ENCODE data around the gene DGCR8.

The DGCR8 gene

DNA sequence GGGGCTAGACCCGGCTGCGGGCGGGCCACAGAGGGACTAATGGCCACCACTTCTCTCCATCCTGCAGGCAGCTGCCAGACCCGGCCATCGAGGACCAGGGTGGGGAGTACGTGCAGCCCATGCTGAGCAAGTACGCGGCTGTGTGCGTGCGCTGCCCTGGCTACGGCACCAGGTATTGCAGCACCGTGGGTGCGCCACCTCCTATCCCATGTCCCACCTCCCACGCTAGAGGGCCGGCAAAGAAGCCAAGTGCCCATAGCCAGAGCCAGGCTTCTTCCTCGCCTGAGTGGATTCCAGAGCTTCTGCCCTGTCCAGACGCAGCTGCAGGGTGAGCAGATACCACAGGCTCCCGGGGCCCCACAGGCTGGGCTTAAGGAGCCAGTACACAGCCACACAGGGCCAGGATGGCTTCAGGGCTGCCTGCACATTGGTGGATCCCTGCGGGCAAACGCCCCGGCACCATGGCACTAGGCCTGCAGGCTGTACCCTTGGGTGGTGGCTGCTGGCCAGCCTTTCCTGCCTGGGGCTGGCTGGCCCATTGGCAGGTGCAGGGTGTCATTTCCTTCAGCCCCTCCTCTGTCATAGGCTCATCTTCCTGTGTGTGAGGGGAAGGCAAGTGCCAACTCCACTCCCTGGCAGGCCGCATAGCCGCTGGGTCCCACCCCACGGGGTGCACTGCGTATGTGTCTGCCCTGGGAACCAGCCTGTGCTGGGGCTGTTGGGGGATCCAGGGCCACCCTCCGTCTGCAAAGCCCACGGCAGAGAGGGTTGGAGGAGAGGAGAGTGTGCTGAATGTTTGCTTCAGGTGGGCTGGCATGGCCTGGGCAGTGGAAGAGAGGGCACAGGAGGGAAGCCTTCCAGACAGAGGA, 16.5 kb upstream of the DGCR8 start:
- Histone ChIP-seq H3K27ac (ENCODE audit: low read depth, low read length) (no peak overlapping the region), H2BK15ac (replicated peaks; ENCODE audit: low read depth) (no peak overlapping the region)
- no CpG with 5 or more reads among the region's 27 CpGs for WGBS (ENCODE audit: extremely low coverage, insufficient coverage, low lambda C conversion rate)

DNA sequence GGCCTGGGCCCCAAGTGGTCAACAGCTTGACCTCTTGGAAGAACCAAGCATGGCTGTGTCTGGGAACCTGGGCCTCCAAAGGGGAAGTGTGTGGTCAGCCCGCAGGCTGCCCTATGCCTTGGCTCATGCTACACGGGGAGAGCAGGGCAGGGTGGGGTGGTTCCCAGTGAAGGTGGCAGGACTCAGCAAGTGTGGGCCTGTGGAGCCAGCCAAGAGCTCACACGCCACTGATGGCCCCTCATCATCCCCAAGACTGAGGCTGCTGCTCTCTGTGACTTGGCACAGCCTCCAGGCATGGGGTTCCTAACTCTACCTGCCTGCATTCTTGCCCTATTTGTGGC, 15.9 kb upstream of the DGCR8 start:
- H3K18ac ChIP-seq (ENCODE audit: low read length), result no peak overlapping the region
- H3K4me1 ChIP-seq (ENCODE audit: control insufficient read depth, low read depth, low read length), result no peaks in the 10 kb centered on the region
- no peak overlapping the region for H2AK5ac ChIP-seq (ENCODE audit: low read length)
- no peak overlapping the region for H2BK5ac ChIP-seq (ENCODE audit: low read length)
- no peak overlapping the region for H3K56ac ChIP-seq (ENCODE audit: low read length)
- H3K9ac ChIP-seq (ENCODE audit: low read length), result no peak overlapping the region
- H4K8ac ChIP-seq (ENCODE audit: low read depth, low read length), result no peak overlapping the region
- H3K27ac ChIP-seq (ENCODE audit: low read depth, low read length), result no peak overlapping the region
- no peak overlapping the region for H2BK120ac ChIP-seq (ENCODE audit: low read depth, low read length)
- DNase-seq, result no peak
- WGBS (ENCODE audit: extremely low coverage, insufficient coverage, low lambda C conversion rate), result no CpG with 5 or more reads among the region's 3 CpGs
- H3K79me1 ChIP-seq (ENCODE audit: low read length), result no peaks in the 10 kb centered on the region
- no peak overlapping the region for H3K4me3 ChIP-seq (ENCODE audit: low read length)
- no peak overlapping the region for H2BK15ac ChIP-seq (replicated peaks; ENCODE audit: low read depth)
- H3K36me3 ChIP-seq (ENCODE audit: control insufficient read depth, insufficient read depth, low read length), result no peaks in the 10 kb centered on the region
- H3K27me3 ChIP-seq (ENCODE audit: insufficient read depth, low read length, poor library complexity), result no peaks in the 10 kb centered on the region
- H4K5ac ChIP-seq (ENCODE audit: low read length), result no peak overlapping the region
- H3K79me2 ChIP-seq (ENCODE audit: control insufficient read depth, insufficient read depth, low read length), result no peaks in the 10 kb centered on the region
- H3K4me2 ChIP-seq (ENCODE audit: low read length), result no peak overlapping the region
- H3K4ac ChIP-seq (ENCODE audit: low read depth, low read length), result no peak overlapping the region
- H3K23ac ChIP-seq (ENCODE audit: low read length), result no peak overlapping the region

More for the DNA sequence above, 16.5 kb upstream of the DGCR8 start:
- Histone ChIP-seq H3K27me3 (ENCODE audit: insufficient read depth, low read length, poor library complexity) (no peaks in the 10 kb centered on the region), H3K4ac (ENCODE audit: low read depth, low read length) (no peak overlapping the region), H2BK5ac (ENCODE audit: low read length) (no peak overlapping the region), H2AK5ac (ENCODE audit: low read length) (no peak overlapping the region), H3K36me3 (ENCODE audit: control insufficient read depth, insufficient read depth, low read length) (no peaks in the 10 kb centered on the region), H3K79me2 (ENCODE audit: control insufficient read depth, insufficient read depth, low read length) (no peaks in the 10 kb centered on the region), H3K4me2 (ENCODE audit: low read length) (no peak overlapping the region), H3K56ac (ENCODE audit: low read length) (no peak overlapping the region), H3K79me1 (ENCODE audit: low read length) (no peaks in the 10 kb centered on the region), H3K4me3 (ENCODE audit: low read length) (no peak overlapping the region), H4K5ac (ENCODE audit: low read length) (no peak overlapping the region), H3K18ac (ENCODE audit: low read length) (no peak overlapping the region), H2BK120ac (ENCODE audit: low read depth, low read length) (no peak overlapping the region), H3K4me1 (ENCODE audit: control insufficient read depth, low read depth, low read length) (no peaks in the 10 kb centered on the region), H3K9ac (ENCODE audit: low read length) (no peak overlapping the region), H4K8ac (ENCODE audit: low read depth, low read length) (no peak overlapping the region), H3K23ac (ENCODE audit: low read length) (no peak overlapping the region)
- DNase-seq, result no peak

DNA sequence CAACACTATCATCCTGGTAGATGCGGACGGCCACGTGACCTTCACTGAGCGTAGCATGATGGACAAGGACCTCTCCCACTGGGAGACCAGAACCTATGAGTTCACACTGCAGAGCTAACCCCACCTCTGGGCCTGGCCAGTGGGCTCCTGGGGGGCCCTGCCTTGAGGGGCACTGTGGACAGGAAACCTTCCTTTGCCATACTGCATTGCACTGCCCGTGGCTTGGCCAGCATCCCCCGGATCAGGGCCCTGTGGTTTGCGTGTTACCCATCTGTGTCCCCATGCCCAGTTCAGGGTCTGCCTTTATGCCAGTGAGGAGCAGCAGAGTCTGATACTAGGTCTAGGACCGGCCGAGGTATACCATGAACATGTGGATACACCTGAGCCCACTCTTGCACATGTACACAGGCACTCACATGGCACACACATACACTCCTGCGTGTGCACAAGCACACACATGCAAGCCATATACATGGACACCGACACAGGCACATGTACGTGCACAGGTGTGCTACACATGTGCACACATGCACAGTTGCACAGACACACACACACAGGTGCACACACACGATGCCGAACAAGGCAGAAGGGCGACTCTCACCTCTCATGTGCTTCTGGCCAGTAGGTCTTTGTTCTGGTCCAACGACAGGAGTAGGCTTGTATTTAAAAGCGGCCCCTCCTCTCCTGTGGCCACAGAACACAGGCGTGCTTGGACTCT, 15.3 kb upstream of the DGCR8 start:
- no peak overlapping the region for H4K5ac ChIP-seq (ENCODE audit: low read length)
- H3K4ac ChIP-seq (ENCODE audit: low read depth, low read length), result no peak overlapping the region
- no peaks in the 10 kb centered on the region for H3K36me3 ChIP-seq (ENCODE audit: control insufficient read depth, insufficient read depth, low read length)
- H3K4me1 ChIP-seq (ENCODE audit: control insufficient read depth, low read depth, low read length), result no peaks in the 10 kb centered on the region
- H3K79me1 ChIP-seq (ENCODE audit: low read length), result no peaks in the 10 kb centered on the region
- no peaks in the 10 kb centered on the region for H3K79me2 ChIP-seq (ENCODE audit: control insufficient read depth, insufficient read depth, low read length)
- no CpG with 5 or more reads among the region's 18 CpGs for WGBS (ENCODE audit: extremely low coverage, insufficient coverage, low lambda C conversion rate)
- H3K27ac ChIP-seq (ENCODE audit: low read depth, low read length), result no peak overlapping the region
- no peak overlapping the region for H4K8ac ChIP-seq (ENCODE audit: low read depth, low read length)
- H3K23ac ChIP-seq (ENCODE audit: low read length), result no peak overlapping the region
- H2BK5ac ChIP-seq (ENCODE audit: low read length), result no peak overlapping the region
- no peak overlapping the region for H2BK120ac ChIP-seq (ENCODE audit: low read depth, low read length)
- no peak overlapping the region for H3K9ac ChIP-seq (ENCODE audit: low read length)
- no peak overlapping the region for H3K4me2 ChIP-seq (ENCODE audit: low read length)
- no peak overlapping the region for H2BK15ac ChIP-seq (replicated peaks; ENCODE audit: low read depth)
- H2AK5ac ChIP-seq (ENCODE audit: low read length), result no peak overlapping the region
- no peak overlapping the region for H3K18ac ChIP-seq (ENCODE audit: low read length)
- no peak overlapping the region for H3K56ac ChIP-seq (ENCODE audit: low read length)
- DNase-seq, result no peak
- no peaks in the 10 kb centered on the region for H3K27me3 ChIP-seq (ENCODE audit: insufficient read depth, low read length, poor library complexity)
- no peak overlapping the region for H3K4me3 ChIP-seq (ENCODE audit: low read length)

DNA sequence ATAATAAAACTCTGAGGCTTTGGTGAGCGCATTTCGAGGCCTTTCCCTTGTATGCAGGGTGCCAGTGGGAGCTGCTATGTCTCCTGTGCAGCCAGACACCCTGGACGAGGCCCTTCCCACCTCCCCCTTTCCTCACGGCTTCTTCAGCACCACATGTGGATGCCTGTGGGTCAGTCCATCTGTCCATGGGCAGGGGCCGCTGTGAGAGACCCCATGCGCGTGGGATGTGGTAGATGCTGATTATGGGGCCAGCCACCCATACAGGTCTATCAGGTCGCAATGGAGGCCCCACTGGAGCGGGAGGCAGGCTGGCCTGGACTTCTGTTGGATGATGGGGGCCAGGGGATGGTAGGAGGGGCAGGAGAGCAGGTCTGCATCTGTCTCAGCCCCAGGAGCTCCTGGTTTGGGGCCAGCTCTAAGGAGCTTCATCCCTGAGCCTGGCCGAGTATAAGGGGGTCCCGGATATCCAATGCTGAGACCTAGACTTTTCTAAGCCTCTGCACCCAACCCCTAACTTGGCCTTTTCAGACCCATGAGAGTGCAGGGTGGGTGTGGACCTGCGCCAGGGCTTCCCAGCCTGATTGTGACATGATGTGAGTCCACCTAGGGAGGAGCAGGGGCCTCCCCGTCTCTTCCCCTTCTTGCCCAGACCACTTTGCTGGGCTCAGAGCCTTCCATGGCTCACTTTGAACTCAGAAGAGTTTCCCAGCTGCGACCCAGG, 14.0 kb upstream of the DGCR8 start:
- Histone ChIP-seq H3K79me1 (ENCODE audit: low read length) (no peaks in the 10 kb centered on the region), H3K56ac (ENCODE audit: low read length) (no peak overlapping the region), H2AK5ac (ENCODE audit: low read length) (no peak overlapping the region), H3K27ac (ENCODE audit: low read depth, low read length) (no peak overlapping the region), H2BK5ac (ENCODE audit: low read length) (no peak overlapping the region), H3K4ac (ENCODE audit: low read depth, low read length) (no peak overlapping the region), H2BK15ac (replicated peaks; ENCODE audit: low read depth) (no peak overlapping the region), H3K79me2 (ENCODE audit: control insufficient read depth, insufficient read depth, low read length) (no peaks in the 10 kb centered on the region), H3K4me1 (ENCODE audit: control insufficient read depth, low read depth, low read length) (no peaks in the 10 kb centered on the region), H3K4me2 (ENCODE audit: low read length) (no peak overlapping the region), H3K36me3 (ENCODE audit: control insufficient read depth, insufficient read depth, low read length) (no peaks in the 10 kb centered on the region), H3K9ac (ENCODE audit: low read length) (no peak overlapping the region), H4K5ac (ENCODE audit: low read length) (no peak overlapping the region), H4K8ac (ENCODE audit: low read depth, low read length) (no peak overlapping the region), H3K18ac (ENCODE audit: low read length) (no peak overlapping the region), H3K23ac (ENCODE audit: low read length) (no peak overlapping the region), H3K27me3 (ENCODE audit: insufficient read depth, low read length, poor library complexity) (no peaks in the 10 kb centered on the region), H3K4me3 (ENCODE audit: low read length) (no peak overlapping the region), H2BK120ac (ENCODE audit: low read depth, low read length) (no peak overlapping the region)
- no CpG with 5 or more reads among the region's 14 CpGs for WGBS (ENCODE audit: extremely low coverage, insufficient coverage, low lambda C conversion rate)
- DNase-seq, result no peak

DNA sequence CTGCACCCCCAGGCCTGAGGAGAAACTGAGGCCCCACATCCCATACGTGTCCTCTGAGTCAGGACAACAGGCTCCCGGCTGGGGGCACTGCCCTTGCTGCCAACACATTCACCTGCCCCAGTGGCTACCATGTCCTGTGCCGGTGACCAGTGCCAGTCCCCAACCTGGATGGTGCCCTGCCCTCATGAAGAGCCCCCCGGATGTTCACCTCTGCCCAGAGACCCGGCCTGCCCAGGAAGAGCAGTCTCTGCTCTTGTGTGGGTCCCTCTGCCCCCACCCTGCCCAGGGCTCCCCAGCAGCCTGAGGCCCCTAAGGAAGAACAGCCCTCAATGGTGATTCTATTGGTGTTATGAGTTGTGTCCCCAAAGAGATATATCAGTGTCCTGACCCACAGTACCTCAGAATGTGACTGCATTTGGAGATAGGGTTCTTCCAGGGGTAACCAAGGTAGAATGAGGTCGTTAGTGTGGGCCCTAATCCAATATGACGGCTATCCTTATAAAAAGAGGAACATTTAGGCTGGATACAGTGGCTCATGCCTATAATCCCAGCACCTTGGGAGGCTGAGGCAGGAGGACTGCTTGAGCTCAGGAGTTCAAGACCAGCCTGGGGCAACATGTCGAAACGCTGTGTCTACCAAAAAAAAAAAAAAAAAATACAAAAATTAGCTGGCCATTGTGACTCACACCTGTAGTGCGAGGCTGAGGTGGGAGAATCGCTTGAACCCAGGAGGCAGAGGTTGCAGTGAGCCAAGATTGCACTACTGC, 13.2 kb upstream of the DGCR8 start:
- Histone ChIP-seq H3K4me1 (ENCODE audit: control insufficient read depth, low read depth, low read length) (no peaks in the 10 kb centered on the region), H3K18ac (ENCODE audit: low read length) (no peak overlapping the region), H3K4me3 (ENCODE audit: low read length) (no peak overlapping the region), H2BK5ac (ENCODE audit: low read length) (no peak overlapping the region), H3K9ac (ENCODE audit: low read length) (no peak overlapping the region), H4K5ac (ENCODE audit: low read length) (no peak overlapping the region), H4K8ac (ENCODE audit: low read depth, low read length) (no peak overlapping the region), H3K27me3 (ENCODE audit: insufficient read depth, low read length, poor library complexity) (no peaks in the 10 kb centered on the region), H2AK5ac (ENCODE audit: low read length) (no peak overlapping the region), H3K23ac (ENCODE audit: low read length) (no peak overlapping the region), H2BK15ac (replicated peaks; ENCODE audit: low read depth) (no peak overlapping the region), H3K56ac (ENCODE audit: low read length) (no peak overlapping the region), H3K27ac (ENCODE audit: low read depth, low read length) (no peak overlapping the region), H3K4ac (ENCODE audit: low read depth, low read length) (no peak overlapping the region), H3K79me1 (ENCODE audit: low read length) (no peaks in the 10 kb centered on the region), H3K36me3 (ENCODE audit: control insufficient read depth, insufficient read depth, low read length) (no peaks in the 10 kb centered on the region), H2BK120ac (ENCODE audit: low read depth, low read length) (no peak overlapping the region), H3K4me2 (ENCODE audit: low read length) (no peak overlapping the region), H3K79me2 (ENCODE audit: control insufficient read depth, insufficient read depth, low read length) (no peaks in the 10 kb centered on the region)
- no peak for DNase-seq
- WGBS (ENCODE audit: extremely low coverage, insufficient coverage, low lambda C conversion rate), result no CpG with 5 or more reads among the region's 11 CpGs

Measured in mesendoderm (in vitro differentiated cells).